Measurements from ENCODE around the gene PSMB10.

The PSMB10 gene

DNA sequence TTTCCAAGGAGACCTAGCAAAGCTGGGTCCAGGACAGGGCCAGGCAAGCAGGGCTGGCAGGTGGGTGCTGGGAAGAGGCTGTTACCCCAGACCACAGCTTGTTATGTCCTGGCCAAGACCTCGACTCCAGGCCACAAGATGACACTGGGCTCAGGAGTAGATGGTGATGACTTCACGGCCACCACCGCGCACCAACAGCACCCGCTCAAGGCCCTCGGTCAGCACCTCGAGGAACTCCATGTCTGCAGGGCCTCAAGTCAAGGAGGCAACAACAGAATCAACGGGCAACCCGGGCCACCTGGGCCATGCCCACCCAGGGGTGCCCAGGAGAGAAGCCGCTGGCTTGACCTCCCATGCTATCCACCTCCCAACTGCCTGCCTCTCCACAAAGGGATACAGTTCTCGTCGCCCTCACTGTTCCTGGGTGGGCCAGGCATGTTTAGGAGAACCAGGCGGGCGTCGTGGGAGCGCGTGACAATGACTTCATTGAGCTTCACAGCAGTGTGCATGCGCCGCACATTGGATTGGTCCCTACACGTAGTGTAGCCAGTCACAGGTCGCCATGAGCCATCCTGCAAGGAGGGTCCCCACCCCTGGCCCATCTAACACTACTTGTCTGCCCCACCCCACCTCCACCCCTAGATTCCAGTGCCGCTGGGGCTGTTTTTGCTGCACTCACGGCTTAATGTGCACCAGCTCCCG is 8.2 kb upstream of the PSMB10 start:
- DNase-seq (ENCODE audit: low read depth), result no peak
- H3K4me3 ChIP-seq (ENCODE audit: low read depth, low read length), result no peak overlapping the region
- TF ChIP-seq POLR2A (IDR thresholded peaks at IDR 0.05; ENCODE audit: extremely low read depth, insufficient read length) (no peak), MYC (IDR thresholded peaks at IDR 0.05; ENCODE audit: low read depth, low read length) (no peak)
- TF ChIP-seq, protein P1, sequence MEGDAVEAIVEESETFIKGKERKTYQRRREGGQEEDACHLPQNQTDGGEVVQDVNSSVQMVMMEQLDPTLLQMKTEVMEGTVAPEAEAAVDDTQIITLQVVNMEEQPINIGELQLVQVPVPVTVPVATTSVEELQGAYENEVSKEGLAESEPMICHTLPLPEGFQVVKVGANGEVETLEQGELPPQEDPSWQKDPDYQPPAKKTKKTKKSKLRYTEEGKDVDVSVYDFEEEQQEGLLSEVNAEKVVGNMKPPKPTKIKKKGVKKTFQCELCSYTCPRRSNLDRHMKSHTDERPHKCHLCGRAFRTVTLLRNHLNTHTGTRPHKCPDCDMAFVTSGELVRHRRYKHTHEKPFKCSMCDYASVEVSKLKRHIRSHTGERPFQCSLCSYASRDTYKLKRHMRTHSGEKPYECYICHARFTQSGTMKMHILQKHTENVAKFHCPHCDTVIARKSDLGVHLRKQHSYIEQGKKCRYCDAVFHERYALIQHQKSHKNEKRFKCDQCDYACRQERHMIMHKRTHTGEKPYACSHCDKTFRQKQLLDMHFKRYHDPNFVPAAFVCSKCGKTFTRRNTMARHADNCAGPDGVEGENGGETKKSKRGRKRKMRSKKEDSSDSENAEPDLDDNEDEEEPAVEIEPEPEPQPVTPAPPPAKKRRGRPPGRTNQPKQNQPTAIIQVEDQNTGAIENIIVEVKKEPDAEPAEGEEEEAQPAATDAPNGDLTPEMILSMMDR (IDR thresholded peaks at IDR 0.05; ENCODE audit: low read depth, low read length), result no peak
- TF ChIP-seq, protein P2, sequence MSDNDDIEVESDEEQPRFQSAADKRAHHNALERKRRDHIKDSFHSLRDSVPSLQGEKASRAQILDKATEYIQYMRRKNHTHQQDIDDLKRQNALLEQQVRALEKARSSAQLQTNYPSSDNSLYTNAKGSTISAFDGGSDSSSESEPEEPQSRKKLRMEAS (IDR thresholded peaks at IDR 0.05; ENCODE audit: low read depth, low read length), result no peak

DNA sequence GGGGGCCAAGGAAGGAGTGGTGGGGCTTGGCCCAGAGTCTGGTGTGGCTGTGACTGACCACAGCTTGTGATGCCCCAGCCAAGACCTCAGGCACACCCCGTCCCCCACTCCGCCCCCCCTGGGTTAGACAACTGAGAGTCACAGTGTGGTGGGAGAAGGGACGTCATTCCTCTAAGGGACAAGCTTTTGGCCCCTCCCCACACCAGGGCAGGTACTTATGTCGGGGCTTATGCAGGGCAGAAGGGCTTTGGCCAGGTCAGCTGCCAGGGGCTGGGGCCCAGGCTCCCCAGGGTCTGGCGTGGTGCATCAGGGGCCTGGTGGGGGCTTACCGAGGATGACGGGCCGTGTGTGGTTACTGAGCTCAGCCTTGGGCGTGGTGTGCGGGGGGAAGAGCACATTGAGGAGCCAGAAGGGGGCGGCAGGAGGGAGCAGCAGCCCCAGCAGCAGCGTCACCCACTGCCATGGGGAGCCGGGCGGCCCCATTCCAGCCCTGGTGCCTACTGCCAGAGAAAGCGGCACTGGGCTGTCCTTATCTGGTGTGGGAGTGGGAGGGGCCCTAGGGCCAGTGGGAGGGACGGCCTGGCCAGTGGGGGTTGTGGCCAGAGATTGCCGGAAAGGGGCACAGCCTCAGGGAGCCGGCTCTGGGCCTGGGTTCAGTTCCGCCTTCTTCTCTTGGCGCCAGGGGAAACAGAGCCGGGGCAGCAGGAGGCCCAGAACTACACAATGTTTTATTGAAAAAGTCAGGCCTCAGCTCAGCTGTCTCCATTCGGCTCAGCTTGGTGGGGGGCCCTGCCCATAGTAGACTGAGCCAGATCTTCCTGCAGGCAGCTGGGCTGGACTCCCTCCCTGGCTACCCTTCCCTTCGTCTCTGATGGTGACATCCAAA is 7.2 kb upstream of the PSMB10 start, which contains the start of gene LCAT:
Gene LCAT (minus strand): TSS at position 502 of the 886 bp plus-strand sequence. CDS start 19 bp downstream, at position 483.
- DNase-seq (ENCODE audit: low read depth), result no peak
- TF ChIP-seq, protein P2 (IDR thresholded peaks at IDR 0.05; ENCODE audit: low read depth, low read length), result no peak
- TF ChIP-seq POLR2A (IDR thresholded peaks at IDR 0.05; ENCODE audit: extremely low read depth, insufficient read length) (no peak), MYC (IDR thresholded peaks at IDR 0.05; ENCODE audit: low read depth, low read length) (no peak)
- TF ChIP-seq, protein P1 (IDR thresholded peaks at IDR 0.05; ENCODE audit: low read depth, low read length), result no peak
- H3K4me3 ChIP-seq (ENCODE audit: low read depth, low read length), result no peak within 1 kb of the TSS

DNA sequence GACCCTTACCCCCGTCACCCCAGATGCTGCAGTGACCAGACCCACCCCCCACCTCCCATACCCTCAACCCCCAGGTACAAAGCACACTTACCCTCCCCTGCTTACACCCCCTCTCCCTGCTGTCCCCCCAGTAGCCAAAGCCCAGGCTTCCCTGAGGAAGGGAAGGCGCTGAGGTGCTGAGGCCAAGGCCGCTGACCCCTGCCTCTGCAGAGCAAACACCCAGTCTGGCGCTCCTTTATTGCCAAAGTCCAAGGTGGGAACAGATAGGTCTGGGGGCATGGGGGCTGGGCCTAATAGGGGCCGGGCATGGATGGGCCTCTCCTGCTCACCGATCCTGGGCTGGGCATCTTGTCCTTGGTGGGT is 6.6 kb upstream of the PSMB10 start:
- no peak for DNase-seq (ENCODE audit: low read depth)
- H3K4me3 ChIP-seq (ENCODE audit: low read depth, low read length), result no peak overlapping the region
- TF ChIP-seq, protein P2 (IDR thresholded peaks at IDR 0.05; ENCODE audit: low read depth, low read length), result no peak
- TF ChIP-seq POLR2A (IDR thresholded peaks at IDR 0.05; ENCODE audit: extremely low read depth, insufficient read length), result no peak
- TF ChIP-seq, protein P1 (IDR thresholded peaks at IDR 0.05; ENCODE audit: low read depth, low read length), result no peak
- no peak for TF ChIP-seq MYC (IDR thresholded peaks at IDR 0.05; ENCODE audit: low read depth, low read length)

DNA sequence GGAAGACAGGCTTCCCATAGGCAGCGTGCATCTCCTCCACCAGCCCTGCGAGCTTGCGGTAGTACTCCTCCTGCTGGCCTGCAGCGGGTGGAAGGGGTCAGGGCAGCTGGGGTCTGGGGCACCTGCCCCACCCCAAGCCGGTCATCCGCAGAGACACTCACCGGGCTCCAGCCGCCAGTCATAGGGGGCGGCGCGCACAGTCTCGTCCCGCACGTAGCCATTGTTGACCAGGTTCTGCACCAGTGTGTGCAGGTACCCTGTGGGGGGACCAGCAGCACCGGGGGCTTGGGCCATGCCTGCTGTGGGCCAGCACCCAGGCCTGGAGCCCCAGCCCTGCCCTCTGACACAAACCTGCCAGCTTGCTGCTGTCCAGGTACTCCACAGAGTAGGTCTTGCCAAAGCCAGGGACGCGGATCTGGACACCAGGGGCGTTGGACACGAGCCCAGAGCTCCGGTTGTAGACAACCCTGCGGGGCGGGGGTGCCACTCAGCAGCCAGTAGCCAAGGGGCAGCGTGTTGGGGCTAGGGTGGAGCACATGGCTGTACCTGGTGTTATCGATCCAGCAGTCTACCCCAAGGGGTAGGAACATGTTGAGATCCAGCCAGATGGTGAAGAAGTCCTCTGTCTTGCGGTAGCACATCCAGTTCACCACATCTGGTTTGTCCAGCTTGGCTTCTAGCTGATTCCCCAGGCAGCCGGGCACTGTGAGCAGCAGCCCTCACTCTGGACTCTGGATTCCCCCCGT is 6.0 kb upstream of the PSMB10 start:
- TF ChIP-seq, protein P2 (IDR thresholded peaks at IDR 0.05; ENCODE audit: low read depth, low read length), result no peak
- TF ChIP-seq, protein P1 (IDR thresholded peaks at IDR 0.05; ENCODE audit: low read depth, low read length), result no peak
- no peak for TF ChIP-seq POLR2A (IDR thresholded peaks at IDR 0.05; ENCODE audit: extremely low read depth, insufficient read length)
- TF ChIP-seq MYC (IDR thresholded peaks at IDR 0.05; ENCODE audit: low read depth, low read length), result no peak
- no peak overlapping the region for H3K4me3 ChIP-seq (ENCODE audit: low read depth, low read length)
- no peak for DNase-seq (ENCODE audit: low read depth)

DNA sequence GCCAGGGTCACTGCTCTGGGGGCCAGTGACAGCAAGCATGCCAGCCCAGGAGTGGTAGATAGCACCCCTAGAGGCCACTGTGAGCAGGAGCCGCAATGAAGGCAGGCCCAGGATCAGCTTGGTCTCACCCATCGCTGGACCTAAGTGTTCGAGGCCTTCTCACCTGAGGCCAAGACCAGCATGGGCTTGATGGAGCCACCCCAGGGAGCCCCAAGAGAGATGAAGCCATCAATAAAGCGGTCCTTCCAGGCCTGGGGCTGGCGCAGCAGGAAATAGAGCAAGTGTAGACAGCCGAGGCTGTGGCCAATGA is 5.5 kb upstream of the PSMB10 start:
- TF ChIP-seq POLR2A (IDR thresholded peaks at IDR 0.05; ENCODE audit: extremely low read depth, insufficient read length) (no peak), MYC (IDR thresholded peaks at IDR 0.05; ENCODE audit: low read depth, low read length) (no peak)
- TF ChIP-seq, protein P1 (IDR thresholded peaks at IDR 0.05; ENCODE audit: low read depth, low read length), result peak; percentile 92
- TF ChIP-seq, protein P2 (IDR thresholded peaks at IDR 0.05; ENCODE audit: low read depth, low read length), result no peak
- DNase-seq (ENCODE audit: low read depth), result peak; percentile 68
- H3K4me3 ChIP-seq (ENCODE audit: low read depth, low read length), result no peak overlapping the region

All from NB4 (cell line).